ENCODE results near the gene DENND10.
A peak's percentile ranks its signal among the peaks of the same experiment; 100 is the strongest.
"Not testable (repeated sequence)": the region's sequence is repeated elsewhere in the genome, so short reads cannot be mapped to it uniquely, and the experiment has no call there.

The DENND10 gene

DNA sequence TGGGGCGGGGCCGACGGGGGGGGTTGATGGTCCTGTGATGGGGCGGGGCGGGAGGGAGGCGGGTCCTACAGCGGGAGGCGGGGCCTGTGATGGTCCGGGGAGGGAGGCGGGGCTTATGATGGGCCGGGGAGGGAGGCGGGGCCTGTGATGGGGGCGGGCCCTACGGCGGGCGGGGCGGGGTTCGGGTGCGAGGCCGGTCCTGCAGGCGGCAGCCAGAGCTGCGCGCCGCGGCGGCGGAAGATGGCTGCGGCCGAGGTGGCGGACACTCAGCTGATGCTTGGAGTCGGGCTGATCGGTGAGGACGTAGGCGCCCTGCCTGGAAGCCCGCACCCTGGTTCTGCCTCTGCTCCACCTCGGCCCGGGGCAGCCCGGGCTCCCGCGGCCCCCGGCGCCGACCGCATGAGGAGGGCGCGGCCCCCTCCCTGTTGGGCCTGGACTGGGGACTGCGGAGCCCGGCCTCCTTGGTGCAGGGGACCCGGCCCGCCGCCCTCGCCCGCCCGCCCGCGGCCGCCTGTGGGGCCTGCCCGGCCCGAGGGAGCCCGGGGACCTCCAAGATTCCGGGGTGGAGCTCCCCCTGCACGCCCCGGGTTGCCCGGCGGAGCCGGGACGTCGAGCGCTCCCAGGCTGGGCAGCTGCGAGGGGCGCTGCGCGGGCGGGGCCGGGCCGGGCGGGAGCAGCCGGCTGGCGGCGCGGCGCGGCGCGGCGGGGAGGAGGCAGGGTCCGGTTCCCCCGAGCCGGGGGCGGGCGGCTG lies at the start of gene DENND10:
Gene DENND10 (plus strand): TSS at position 211 of the 751 bp plus-strand sequence. CDS start 30 bp downstream, at position 241.
- peak; percentile 73 for DNase-seq

- no peak for DNase-seq
Measured at GRCh38 chr10:119055472-119055871, 48.4 kb upstream of the DENND10 start.

- DNase-seq, result no peak
Measured at GRCh38 chr10:119058010-119058409, 45.9 kb upstream of the DENND10 start.

- no peak for DNase-seq
Measured at GRCh38 chr10:119059557-119059956, 44.4 kb upstream of the DENND10 start.

GRCh38 chr10:119060107-119060506 lies 43.8 kb upstream of the DENND10 start:
- DNase-seq, result no peak

DNA sequence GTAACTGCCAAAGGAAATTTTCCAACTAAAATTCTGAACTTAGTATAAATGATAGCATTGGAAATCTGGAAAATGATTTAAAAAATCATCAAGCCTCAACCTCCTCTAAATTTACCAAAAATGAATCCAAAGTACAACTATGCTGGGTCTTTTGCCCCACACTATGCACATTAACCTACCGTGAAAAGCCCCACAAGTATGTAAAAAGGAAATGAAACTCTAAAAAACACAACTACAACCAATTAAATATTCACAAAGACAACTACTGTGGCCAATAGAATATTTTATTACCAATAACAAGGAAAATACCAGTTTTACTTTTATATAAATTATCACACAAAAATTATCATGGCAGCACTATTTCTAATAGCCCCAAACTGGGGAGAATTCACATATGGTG lies 42.6 kb upstream of the DENND10 start:
- no peak for DNase-seq

DNA sequence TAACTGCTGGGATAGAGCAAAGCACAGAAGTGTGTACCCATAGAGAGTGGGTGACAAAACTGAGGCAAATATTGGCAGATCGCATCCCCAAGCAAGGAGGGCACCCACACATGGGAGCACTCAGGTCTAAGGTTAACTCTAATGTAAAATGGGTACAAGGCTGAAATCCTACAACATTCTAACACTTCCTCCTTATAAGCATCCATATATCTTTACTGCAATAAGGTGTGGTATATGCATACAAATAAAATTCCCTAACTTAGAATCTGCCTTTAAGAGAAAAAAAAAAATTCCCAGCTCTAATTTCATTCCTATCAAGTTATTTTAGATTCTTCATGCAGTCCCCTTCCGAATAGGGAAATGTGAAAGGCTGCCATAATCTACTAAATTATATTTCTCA lies 42.0 kb upstream of the DENND10 start:
- DNase-seq, result no peak

DNA sequence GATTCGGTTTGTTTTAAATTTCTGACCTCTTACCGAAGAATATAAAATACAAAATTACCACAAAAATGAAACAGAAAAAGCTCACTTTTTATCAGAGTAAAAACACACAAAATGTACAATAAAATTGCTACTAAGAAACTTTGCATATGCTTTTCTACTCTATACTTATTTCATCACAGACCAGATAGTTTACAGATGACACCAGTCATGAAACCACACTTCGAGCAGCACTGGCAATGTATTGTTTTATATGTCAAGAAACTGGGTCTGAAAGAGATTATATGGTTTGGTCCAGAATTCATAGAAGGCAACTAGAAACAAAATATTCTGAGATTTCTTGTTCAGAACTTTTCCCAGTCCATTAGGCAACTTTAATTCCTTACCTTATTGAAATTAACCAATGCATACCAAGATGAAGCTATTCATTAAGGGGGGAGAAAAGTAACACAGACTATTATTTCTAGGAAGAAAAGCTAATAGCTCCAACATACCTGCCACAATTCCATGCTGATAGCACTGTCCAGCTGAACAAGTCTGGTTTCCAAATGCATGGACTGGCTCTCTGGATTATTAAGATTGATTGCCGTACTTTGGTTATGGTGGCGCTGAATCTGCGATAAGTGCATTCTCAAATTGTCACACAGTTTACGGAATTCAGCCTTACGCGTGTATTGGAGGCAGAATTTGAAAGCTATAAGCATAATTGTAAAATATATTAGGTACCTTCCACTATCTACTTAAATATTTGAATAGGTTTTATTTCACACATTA lies 33.3 kb upstream of the DENND10 start:
- DNase-seq, result no peak

GRCh38 chr10:119073584-119073983 lies 30.3 kb upstream of the DENND10 start:
- no peak for DNase-seq

DNA sequence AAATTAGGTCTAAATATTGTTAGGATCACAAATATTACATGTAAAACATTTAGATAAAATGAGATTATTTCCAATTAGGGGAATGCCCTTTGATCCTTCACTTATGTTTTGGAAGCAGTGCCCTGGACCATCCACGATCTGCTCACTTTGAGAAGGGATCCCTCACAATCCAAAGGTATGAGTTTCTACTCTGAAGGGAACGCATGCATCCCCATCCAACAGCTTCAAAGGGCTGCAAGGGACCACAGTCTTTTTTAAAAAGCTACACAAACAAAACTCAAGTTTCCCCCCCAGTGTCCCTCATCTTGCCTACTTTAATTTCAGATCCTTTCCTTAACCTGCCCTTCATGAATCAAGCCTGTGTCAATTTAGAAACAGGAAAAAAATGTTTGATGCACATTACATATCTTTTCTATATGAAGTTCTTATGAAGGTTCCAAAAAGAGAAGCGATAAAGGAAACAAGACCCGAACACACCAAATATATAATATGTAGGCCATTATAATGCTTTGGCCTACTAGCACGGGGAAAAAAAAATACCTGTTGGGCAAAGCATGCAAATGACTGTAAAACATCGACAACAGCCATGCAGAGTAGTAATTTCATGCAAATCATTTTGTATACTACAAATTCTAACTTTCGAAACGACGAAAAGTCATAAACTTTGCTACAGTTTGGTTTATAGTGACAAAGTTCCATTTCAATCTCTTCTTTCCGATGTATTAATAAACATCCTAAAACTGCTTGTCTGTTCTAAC lies 25.3 kb upstream of the DENND10 start:
- no peak for DNase-seq

DNA sequence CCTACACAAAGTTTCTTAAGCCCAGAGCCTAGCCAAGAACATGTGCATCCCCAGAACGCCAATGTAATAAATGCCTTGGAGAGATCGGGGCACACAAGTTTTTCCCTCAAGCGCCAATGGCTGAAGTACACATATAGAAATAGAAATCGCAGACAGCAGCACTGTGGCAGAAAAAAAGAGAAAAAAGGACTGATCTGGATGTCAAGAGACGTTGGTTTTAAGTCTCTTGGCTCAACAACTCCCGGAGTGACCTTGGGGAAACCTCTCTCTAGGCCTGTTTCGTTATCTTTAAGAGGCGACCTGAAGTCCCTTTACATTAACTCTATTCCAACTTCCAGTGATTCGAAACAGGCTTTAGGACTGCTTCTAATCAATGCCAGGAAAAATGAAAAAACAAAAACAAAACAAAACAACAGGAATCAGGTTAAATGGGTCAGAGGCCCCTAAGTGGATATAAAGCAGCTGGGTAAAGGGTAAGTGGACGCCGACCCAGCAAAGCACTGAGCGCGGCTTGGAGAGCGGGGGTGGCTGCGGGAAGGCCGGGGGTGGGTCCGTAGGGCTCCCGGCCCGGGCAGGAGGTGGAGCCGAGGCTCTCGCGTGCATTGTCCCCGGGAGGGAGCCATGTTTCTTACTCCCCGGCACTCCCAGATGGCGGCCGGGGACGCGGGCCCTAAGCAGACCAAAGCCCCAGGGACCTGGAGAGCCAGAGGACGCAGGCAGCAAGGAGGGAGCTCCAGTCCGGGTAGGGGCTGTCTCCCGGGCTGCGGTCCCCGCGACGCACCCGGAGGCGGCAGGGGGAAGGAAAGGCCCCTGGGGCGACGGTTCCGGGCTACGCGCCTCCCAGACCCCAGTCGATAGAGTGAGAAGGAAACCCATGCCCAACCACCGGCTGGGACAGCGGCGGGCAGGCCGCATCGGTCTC lies 24.1 kb upstream of the DENND10 start:
- peak; percentile 74 for DNase-seq

DNA sequence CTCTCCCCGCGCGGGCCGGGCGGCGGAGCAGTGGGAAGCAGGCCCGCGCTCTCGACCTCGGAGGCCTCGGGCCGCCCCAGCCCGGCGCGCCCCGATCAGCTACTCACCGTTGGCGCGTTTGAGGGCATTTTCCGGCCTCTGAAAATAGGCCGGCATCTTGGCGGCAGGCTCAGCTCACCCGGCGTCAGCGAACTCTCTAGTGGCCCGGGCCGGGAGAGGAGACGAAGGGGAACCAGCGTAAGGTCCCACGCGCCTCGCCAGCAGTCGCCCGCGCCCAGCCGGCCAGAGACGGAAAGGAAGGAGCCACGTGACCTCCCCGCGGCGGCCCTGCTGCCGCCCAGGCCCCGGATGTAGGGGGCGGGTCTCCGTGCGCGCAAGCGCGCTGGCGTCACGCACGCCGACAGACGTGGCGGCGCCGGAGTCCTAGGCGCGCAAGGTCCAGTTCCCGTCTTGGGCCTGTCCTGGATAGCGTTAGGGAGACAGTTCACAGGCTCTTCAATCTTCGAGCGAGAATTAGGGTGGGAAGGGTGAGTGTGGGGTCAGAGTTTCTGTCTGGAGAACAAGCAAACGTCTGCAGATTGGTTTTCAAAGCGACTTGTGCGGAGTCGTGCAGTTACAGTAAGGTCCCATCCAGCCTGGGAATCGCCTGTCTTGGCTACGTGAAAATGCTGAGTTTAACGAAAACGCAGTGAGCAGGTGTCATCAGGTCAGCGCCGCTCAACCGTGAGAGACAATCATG lies 23.2 kb upstream of the DENND10 start, which contains the start of gene EIF3A:
Gene EIF3A (minus strand): TSS at position 297 of the 739 bp plus-strand sequence. CDS start 141 bp downstream, at position 156.
- DNase-seq, result peak; percentile 90

DNA sequence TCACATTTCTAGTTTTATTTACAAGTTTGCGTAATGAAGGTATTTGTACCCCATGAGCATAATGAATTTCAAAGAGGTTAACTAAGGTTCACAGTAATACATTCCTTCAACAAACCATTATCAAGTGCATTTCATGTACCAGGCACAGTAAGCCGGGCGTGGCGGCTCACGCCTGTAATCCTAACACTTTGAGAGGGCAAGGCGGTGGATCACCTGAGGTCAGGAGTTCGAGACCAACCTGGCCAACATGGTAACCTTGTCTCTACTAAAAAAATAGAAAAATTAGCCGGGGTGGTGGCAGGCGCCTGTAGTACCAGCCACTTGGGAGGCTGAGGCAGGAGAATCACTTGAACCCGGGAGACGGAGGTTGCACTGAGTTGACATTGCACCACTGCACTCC lies 19.0 kb upstream of the DENND10 start:
- no peak for DNase-seq

DNA sequence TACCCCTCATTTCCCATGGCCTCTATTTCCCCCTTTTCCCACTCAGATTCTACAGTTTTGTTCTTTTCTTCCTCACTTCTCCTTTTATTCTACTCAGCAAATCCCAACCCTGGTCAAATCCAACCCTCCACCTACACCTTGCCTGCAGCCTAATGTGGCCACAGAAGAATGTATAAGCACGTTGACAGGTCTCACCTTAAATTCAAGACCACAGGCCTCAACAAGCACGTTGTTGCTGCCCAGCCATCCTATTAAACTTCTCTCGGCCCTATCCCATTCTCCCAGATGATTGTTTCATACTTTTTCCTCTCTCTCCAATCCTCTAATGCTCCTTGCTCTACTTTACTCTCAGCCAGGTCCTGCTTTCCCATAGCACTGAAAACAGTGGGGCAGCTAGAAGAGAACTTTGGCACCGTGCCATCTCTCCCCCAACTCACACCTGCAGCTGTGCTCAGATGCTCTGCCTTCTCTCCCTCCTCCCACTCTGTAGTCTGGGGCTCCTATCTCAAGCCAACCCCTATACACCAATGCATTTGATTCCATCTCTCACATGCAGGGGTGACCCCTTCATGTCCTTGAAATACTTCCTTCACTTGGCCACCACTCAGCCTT lies 16.5 kb upstream of the DENND10 start:
- no peak for DNase-seq

DNA sequence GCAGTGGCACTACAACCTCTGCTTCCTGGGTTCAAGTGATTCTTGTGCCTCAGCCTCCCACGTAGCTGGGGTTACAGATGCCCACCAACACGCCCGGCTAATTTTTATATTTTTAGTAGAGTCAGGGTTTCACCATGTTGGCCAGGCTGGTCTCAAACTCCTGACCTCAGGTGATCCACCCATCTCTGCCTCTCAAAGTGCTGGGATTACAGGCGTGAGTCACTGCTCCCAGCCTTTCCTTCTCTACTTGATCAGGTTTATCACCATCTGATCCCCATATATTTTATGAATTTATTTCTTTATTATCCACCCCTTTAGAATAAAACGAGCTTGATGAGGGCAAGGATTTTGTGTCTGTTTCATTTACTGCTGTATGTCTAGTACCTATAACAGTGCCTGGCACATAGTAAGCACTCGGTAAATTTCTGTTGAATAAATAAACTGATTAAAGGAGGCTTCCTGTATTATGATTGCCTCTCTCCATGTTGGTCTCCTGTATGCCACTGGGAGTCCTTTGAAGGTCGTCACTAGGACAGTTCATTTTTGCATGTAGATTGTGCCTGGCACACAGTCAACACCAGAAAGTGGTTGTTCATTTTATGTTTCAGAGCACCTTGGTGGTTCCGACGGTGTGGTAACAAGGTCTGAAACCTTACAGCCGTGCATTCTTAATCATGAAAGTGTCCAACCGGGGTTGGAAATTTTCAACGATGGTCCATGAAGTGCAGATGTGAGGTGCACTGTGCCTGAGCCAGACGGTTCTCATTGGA lies 13.7 kb upstream of the DENND10 start:
- peak; percentile 49 for DNase-seq

DNA sequence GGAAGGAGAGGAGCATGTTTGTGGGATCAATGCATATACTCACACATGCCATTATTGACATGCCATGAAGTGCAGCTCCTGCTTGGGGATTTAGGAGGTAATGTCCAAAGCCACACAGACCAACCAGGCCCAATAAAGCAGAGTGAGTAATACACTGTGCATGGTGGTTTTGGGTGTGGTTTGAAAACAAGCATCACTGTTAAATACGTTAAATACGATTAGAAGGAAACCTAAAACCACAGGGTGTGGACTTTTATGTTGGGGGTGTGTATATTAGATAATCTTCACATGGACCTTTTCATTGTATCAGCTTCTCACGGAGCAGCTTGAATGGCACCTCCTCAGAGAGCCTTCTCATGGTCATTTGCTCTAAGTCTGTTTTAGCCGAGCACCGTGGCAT lies 12.9 kb upstream of the DENND10 start:
- DNase-seq, result no peak

- no peak for DNase-seq
Measured at GRCh38 chr10:119095640-119096039, 8.3 kb upstream of the DENND10 start.

- DNase-seq, result not testable (repeated sequence)
Measured at GRCh38 chr10:119096641-119097415, 7.1 kb upstream of the DENND10 start.

- DNase-seq, result no peak
Measured at GRCh38 chr10:119098576-119098975, 5.3 kb upstream of the DENND10 start.

Measured in stimulated activated CD4-positive, alpha-beta T cell treated with anti-CD3 and anti-CD28 coated beads, Interleukin-1b, Interleukin-23, amount 100 ng/mL, for 48 hours (primary cell).